KOPT-K1 (cell line): ENCODE measurements around the gene IL5.
"Not testable (repeated sequence)": the region's sequence is repeated elsewhere in the genome, so short reads cannot be mapped to it uniquely, and the experiment has no call there.

ENCODE experiments used
- H3K27ac ChIP-seq: fragments of 200-600 bp; sonication (generic); 2 replicates; pipeline ENCODE4 v1.5.1; 2016; ENCODE audit warnings: antibody characterized with exemption, mild to moderate bottlenecking, low read depth, low read length; ENCODE audit not compliant: poor library complexity, severe bottlenecking
- H3K36me3 ChIP-seq: fragments of 200-600 bp; sonication (generic); 2 replicates; pipeline ENCODE4 v1.5.1; 2017; ENCODE audit warnings: antibody characterized with exemption, mild to moderate bottlenecking, low read length, moderate library complexity; ENCODE audit not compliant: insufficient read depth
- H3K9me3 ChIP-seq: fragments of 200-600 bp; sonication (generic); 2 replicates; pipeline ENCODE4 v1.5.1; 2017; ENCODE audit warnings: antibody characterized with exemption, low read length, mild to moderate bottlenecking; ENCODE audit not compliant: insufficient read depth, poor library complexity, severe bottlenecking

The IL5 gene

DNA sequence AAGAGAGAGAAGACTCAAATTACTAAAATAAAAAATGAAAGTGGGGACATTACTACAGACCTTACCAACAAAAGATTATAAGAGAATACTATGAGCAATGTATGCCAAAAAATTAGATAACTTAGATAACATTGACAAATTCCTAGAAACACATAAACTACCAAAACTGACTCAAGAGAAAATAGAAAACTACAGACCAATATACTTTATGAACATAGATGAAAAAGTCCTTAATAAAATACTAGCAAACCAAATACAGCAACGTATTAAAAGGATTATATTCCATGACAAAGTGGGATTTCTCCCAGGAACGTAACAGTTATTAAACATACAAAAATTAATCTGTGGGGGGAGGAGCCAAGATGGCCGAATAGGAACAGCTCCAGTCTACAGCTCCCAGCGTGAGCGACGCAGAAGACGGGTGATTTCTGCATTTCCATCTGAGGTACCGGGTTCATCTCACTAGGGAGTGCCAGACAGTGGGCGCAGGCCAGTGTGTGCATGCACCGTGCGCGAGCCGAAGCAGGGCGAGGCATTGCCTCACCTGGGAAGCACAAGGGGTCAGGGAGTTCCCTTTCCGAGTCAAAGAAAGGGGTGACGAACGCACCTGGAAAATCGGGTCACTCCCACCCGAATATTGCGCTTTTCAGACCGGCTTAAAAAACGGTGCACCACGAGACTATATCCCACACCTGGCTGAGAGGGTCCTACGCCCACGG, 29.5 kb downstream of the IL5 start:
- H3K9me3 ChIP-seq = peaks cover 18% of the 10 kb centered on the region
- not testable (repeated sequence) for H3K36me3 ChIP-seq, H3K27ac ChIP-seq

DNA sequence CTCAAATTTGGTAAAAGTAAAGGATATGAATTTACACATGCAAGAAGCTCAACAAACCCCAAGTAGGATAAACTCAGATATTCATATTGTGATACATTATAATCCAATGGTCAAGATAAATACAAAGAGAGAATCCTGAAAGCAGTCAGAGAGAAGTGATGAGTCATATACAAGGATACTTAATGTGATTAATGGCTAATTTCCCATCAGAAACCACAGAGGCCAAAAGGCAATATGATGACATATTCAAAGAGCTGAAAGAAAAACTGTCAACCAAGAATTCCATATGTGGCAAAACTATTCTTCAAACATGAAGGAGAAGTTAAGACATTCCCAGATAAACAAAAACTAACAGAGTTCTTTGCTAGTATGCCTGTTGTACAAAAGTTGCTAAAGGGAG, 33.2 kb downstream of the IL5 start:
- Histone ChIP-seq H3K36me3 (no peaks in the 10 kb centered on the region), H3K9me3 (peaks cover 18% of the 10 kb centered on the region), H3K27ac (no peak overlapping the region)

DNA sequence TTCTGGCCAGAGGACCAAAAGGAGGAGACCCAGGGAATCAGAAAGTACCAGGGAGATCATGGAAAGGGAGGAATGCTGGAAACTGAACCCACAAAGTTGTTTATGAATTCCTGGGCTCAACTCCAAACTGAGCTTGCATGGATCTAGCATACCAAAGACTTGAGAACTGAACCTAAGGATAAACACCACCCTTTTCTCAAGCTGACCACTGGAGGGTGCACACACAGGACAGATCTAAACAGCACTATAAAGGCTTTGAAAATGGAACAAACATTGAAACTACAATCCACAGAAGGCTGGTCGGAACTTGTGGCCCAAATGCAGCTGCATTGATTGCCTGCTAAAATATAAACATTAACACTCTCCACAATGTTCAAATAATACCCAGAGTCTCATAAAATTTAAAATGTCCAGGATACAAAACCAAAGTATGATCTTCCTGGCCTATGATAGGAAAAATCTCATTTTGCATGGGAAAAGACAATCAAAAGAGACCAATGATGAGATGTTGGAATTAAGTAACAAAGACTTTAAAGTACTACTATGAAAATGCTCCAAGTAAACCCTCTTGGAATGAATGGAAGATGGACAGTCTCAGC, 37.1 kb downstream of the IL5 start:
- H3K36me3 ChIP-seq = no peaks in the 10 kb centered on the region
- H3K9me3 ChIP-seq = no peaks in the 10 kb centered on the region
- H3K27ac ChIP-seq = no peak overlapping the region

GRCh38 chr5:132505641-132506040, 37.7 kb downstream of the IL5 start:
- H3K27ac ChIP-seq = no peak overlapping the region
- no peaks in the 10 kb centered on the region for H3K36me3 ChIP-seq
- no peaks in the 10 kb centered on the region for H3K9me3 ChIP-seq

GRCh38 chr5:132504746-132505145, 38.6 kb downstream of the IL5 start:
- Histone ChIP-seq H3K9me3 (no peaks in the 10 kb centered on the region), H3K36me3 (no peaks in the 10 kb centered on the region), H3K27ac (no peak overlapping the region)

- H3K36me3 ChIP-seq = no peaks in the 10 kb centered on the region
- H3K27ac ChIP-seq = no peak overlapping the region
- no peaks in the 10 kb centered on the region for H3K9me3 ChIP-seq
Measured at GRCh38 chr5:132503244-132503643, 40.1 kb downstream of the IL5 start.

- H3K9me3 ChIP-seq = no peaks in the 10 kb centered on the region
- peak overlapping the region; percentile 88 for H3K27ac ChIP-seq
- no peaks in the 10 kb centered on the region for H3K36me3 ChIP-seq
Measured at GRCh38 chr5:132501961-132502931, 41.1 kb downstream of the IL5 start.

DNA sequence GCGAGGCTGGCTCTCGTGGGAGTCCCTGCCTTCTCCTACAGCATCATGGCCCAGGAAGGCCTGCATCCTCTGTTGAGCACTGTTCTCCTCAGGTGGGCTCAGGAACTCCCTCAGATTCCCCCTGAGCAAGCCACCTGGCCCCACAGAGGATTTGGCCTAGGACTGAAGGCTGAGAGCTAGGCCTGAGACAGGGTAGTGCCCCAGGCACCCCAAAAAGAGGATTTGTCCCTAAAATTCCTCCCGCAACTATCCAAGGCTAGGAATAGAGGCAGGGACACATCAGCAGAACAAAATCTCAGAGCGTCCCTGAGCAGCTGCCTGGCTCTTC, 41.7 kb downstream of the IL5 start:
- Histone ChIP-seq H3K27ac (peak overlapping the region; percentile 88), H3K36me3 (no peaks in the 10 kb centered on the region), H3K9me3 (no peaks in the 10 kb centered on the region)

- Histone ChIP-seq H3K9me3 (no peaks in the 10 kb centered on the region), H3K36me3 (no peaks in the 10 kb centered on the region), H3K27ac (peak overlapping the region; percentile 88)
Measured at GRCh38 chr5:132500931-132501628, 42.2 kb downstream of the IL5 start.

DNA sequence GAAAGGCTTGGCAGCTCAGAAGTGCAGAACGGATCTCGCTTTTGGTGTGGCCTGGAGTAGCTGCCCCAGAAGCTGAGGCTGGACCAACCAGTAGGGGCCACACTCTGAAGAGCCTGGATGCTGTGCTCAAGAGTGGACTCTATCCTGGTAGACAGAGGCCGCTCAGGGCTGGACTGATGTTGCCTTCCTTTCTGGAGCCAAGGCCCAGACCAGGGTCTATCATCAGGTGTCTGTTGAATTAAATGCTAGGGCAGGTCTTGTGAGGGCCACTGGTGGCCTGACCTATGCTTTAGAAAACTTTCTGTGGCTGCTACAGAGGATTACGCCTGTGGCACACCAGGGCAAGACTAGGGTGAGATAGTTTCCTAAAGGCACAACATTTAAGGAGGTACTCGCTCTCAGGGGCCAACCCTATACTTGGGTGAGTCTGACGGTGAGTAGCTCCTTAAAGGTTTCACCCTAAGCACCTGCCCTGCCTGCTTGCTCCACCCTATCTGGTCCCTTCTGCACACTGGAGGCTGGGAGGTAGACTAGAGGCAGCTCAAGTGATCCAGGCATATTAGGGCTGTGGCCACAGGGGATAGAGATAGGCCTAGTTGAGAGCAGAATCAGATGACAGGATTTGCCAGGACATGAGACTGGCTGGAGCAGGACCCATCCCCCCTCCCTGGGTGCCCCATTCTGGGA, 42.9 kb downstream of the IL5 start:
- H3K9me3 ChIP-seq = no peaks in the 10 kb centered on the region
- H3K27ac ChIP-seq = peak overlapping the region; percentile 88
- no peaks in the 10 kb centered on the region for H3K36me3 ChIP-seq

DNA sequence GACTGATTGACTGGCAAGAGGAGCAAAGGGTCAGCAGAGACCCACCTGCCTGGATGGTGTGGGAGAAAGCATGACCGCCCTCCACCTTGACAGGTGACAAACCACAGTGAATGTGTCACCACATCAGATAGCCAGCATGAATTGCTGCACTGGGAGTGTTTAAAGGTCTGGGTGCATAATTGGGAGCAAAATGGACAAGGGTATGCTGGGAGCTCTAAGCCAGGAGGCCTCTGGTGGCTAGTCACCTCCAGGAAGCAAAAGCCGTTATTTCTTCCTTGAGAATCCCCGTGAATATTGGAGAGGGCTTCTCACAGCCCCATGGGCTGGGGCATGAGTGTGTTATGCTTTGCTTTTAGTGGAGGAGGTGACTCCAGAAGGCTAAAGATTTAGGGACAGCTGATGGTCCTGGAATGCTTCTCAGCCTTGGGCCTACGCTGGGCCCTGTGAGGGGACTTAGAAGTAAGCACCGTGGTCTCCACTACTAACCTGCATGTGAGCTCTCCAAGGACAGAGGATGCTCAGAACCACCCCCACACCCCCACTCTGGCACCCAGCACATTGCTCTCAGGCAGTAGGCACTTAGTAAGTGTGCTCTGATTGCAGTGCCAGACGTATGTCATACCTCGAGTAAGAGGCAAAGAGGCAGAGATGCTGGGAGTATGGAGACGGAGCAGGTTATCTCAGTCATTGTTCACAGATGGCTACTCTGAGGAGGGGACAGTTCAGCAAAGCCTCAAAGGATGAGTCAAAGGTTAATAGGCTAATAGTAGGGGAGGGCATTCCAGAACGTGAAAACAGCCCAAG, 43.7 kb downstream of the IL5 start:
- peak overlapping the region; percentile 88 for H3K27ac ChIP-seq
- no peaks in the 10 kb centered on the region for H3K36me3 ChIP-seq
- no peaks in the 10 kb centered on the region for H3K9me3 ChIP-seq

DNA sequence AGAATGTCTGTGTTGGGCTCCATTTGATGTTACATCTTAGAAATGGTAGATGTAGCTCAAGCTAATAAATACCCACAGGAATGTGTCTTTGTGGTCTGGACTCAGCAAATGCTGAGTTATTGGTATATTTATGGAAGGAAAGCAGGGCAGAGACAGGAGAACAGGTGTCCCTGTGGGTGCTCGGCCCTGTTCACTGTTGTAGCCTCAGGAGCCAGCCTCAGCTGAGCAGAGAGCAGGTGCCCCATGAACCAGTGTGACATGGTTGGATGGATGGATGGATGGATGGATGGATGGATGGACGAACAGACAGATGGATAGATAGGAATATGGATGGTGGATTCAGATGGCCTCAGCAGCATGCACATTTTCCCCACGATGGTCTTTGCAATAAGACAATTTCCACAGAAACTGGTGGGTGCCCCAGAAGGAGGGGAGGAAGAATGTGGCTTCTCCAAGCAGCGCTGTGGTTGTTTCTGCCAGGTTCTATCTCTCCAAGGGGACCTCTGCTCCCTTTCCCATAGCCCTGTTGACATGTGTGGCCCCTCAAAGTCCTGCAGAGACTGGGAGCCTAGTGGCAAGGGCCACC, 44.5 kb downstream of the IL5 start:
- Histone ChIP-seq H3K27ac (peak overlapping the region; percentile 88), H3K36me3 (no peaks in the 10 kb centered on the region), H3K9me3 (no peaks in the 10 kb centered on the region)

- Histone ChIP-seq H3K36me3 (no peaks in the 10 kb centered on the region), H3K9me3 (no peaks in the 10 kb centered on the region), H3K27ac (peak overlapping the region; percentile 88)
Measured at GRCh38 chr5:132498152-132498551, 45.2 kb downstream of the IL5 start.
